DOHH2 (cell line): ENCODE data around the gene CTIF.

ENCODE experiments used
- H3F3A ChIP-seq: fragments of 200-600 bp; sonication (generic), shearing (Covaris generic); 2 replicates; pipeline ENCODE4 v1.6.0; 2016; ENCODE audit warnings: antibody characterized with exemption, mild to moderate bottlenecking; ENCODE audit not compliant: control insufficient read depth, insufficient read depth
- H3K27ac ChIP-seq: fragments of 200-600 bp; sonication (generic); 2 replicates; pipeline ENCODE4 v1.5.1; 2014; ENCODE audit warnings: low read depth, mild to moderate bottlenecking, low read length, moderate library complexity
- H3K27me3 ChIP-seq: fragments of 200-600 bp; sonication (generic); 2 replicates; pipeline ENCODE4 v1.6.1; 2014; ENCODE audit warnings: mild to moderate bottlenecking, low read length, mixed read lengths; ENCODE audit not compliant: control insufficient read depth
- H3K36me3 ChIP-seq: fragments of 200-600 bp; sonication (generic); 2 replicates; pipeline ENCODE4 v1.6.1; 2014; ENCODE audit warnings: mild to moderate bottlenecking, low read length, moderate library complexity, mixed read lengths; ENCODE audit not compliant: control insufficient read depth
- H3K4me1 ChIP-seq: fragments of 200-600 bp; sonication (generic); 2 replicates; pipeline ENCODE4 v1.6.1; 2014; ENCODE audit warnings: mild to moderate bottlenecking, low read length, mixed read lengths; ENCODE audit not compliant: control insufficient read depth
- H3K4me2 ChIP-seq: fragments of 200-600 bp; sonication (generic); 2 replicates; pipeline ENCODE4 v1.6.0; 2014; ENCODE audit warnings: mild to moderate bottlenecking, low read length, moderate library complexity
- H3K4me3 ChIP-seq: fragments of 200-600 bp; sonication (generic); 2 replicates; pipeline ENCODE4 v1.5.1; 2014; ENCODE audit warnings: mild to moderate bottlenecking, low read length, mixed read lengths
- H3K79me2 ChIP-seq: fragments of 200-600 bp; sonication (generic); 2 replicates; pipeline ENCODE4 v1.6.1; 2014; ENCODE audit warnings: mild to moderate bottlenecking, low read length, mixed read lengths; ENCODE audit not compliant: control insufficient read depth
- H3K9me2 ChIP-seq: fragments of 200-600 bp; sonication (generic); replicated peaks from 2 replicates; pipeline ENCODE4 v1.6.1; 2014; ENCODE audit warnings: mild to moderate bottlenecking, low read length, mixed read lengths; ENCODE audit not compliant: control insufficient read depth
- H3K9me3 ChIP-seq: fragments of 200-600 bp; sonication (generic); 2 replicates; pipeline ENCODE4 v1.6.1; 2014; ENCODE audit warnings: antibody characterized with exemption, low read length, mixed read lengths; ENCODE audit not compliant: control insufficient read depth, insufficient read depth
- H4K20me1 ChIP-seq: fragments of 200-600 bp; sonication (generic); 2 replicates; pipeline ENCODE4 v1.6.0; 2014; ENCODE audit warnings: low read depth, mild to moderate bottlenecking, antibody characterized with exemption, low read length, moderate library complexity; ENCODE audit not compliant: control insufficient read depth, insufficient read depth
- CTCF ChIP-seq: fragments of 200-600 bp; sonication (generic); IDR thresholded peaks from one replicate; pipeline ENCODE4 v1.5.1; 2014; ENCODE audit warnings: antibody characterized with exemption, mild to moderate bottlenecking, low read depth, low read length; ENCODE audit not compliant: poor library complexity, severe bottlenecking
- EZH2phosphoT487 ChIP-seq: fragments of 200-600 bp; sonication (generic); IDR thresholded peaks from 2 replicates; pipeline ENCODE4 v1.6.1; 2017; ENCODE audit warnings: borderline replicate concordance, mild to moderate bottlenecking, antibody characterized with exemption, low read length, moderate library complexity, mixed read lengths

The CTIF gene

DNA sequence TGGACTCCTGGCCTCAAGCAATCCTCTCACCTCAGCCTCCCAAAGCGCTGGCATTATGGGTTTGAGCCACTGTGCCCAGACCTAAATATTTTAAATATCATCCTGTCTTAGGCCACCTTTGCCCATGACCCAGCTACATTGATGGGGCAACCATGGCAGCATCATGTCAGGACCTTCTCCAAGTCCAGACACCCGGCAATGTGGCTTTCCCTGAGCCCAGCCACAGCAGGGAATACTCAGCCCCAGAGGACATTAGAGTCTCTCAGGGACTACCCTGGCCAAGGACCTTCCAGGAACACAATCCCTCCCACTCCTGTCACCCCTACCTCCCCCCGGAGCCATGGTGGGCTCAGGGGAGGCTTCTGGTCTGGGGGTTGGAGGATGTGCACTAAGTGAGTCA, 339.1 kb downstream of the CTIF start:
- H3K27ac ChIP-seq, result no peak overlapping the region
- TF ChIP-seq EZH2phosphoT487, result no peak
- TF ChIP-seq CTCF, result no peak
- H3K4me2 ChIP-seq, result no peak overlapping the region
- no peaks in the 10 kb centered on the region for H3F3A ChIP-seq
- H3K4me3 ChIP-seq, result no peak overlapping the region
- no peaks in the 10 kb centered on the region for H3K9me3 ChIP-seq
- no peaks in the 10 kb centered on the region for H3K9me2 ChIP-seq
- no peaks in the 10 kb centered on the region for H3K79me2 ChIP-seq
- H4K20me1 ChIP-seq, result no peaks in the 10 kb centered on the region
- H3K4me1 ChIP-seq, result no peaks in the 10 kb centered on the region
- 0 out of 2 replicates have a peak, but pooled peaks cover 3% of the 10 kb centered on the region for H3K27me3 ChIP-seq
- H3K36me3 ChIP-seq, result no peaks in the 10 kb centered on the region

DNA sequence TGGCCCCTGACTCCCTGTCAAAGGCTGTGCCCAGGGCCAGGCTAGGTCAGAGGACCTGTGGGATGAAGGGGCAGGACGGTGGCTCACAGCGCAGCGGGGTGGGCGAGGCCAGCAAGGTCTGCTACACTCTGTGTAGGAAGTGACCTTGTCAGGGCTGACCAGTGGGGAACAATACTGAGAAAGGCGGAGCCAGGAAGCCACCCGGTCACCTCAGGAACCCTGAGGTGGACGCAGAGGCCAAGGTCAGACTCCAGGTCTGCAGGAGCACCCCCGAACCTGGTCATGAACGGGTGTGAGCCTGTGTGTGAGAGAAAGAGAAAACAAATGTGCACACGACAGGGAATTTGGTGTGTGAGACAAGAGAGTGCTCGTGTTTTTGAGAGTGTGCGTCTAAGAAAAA, 339.6 kb downstream of the CTIF start:
- Histone ChIP-seq H3K4me1 (no peaks in the 10 kb centered on the region), H3K79me2 (no peaks in the 10 kb centered on the region), H3K9me2 (no peaks in the 10 kb centered on the region), H3K36me3 (no peaks in the 10 kb centered on the region), H3K27me3 (no peaks in the 10 kb centered on the region), H3K27ac (no peak overlapping the region), H3K4me3 (no peak overlapping the region), H4K20me1 (no peaks in the 10 kb centered on the region), H3K9me3 (no peaks in the 10 kb centered on the region), H3K4me2 (no peak overlapping the region), H3F3A (no peaks in the 10 kb centered on the region)
- no peak for TF ChIP-seq CTCF

- H3K27me3 ChIP-seq, result no peaks in the 10 kb centered on the region
- H3K9me3 ChIP-seq, result no peaks in the 10 kb centered on the region
- TF ChIP-seq EZH2phosphoT487, result no peak
- no peak overlapping the region for H3K27ac ChIP-seq
- no peaks in the 10 kb centered on the region for H3F3A ChIP-seq
- no peaks in the 10 kb centered on the region for H3K36me3 ChIP-seq
- no peaks in the 10 kb centered on the region for H3K79me2 ChIP-seq
- no peak overlapping the region for H3K4me3 ChIP-seq
- no peak overlapping the region for H3K4me2 ChIP-seq
- H4K20me1 ChIP-seq, result no peaks in the 10 kb centered on the region
- no peaks in the 10 kb centered on the region for H3K9me2 ChIP-seq
- no peaks in the 10 kb centered on the region for H3K4me1 ChIP-seq
Observed at GRCh38 chr18:48879008-48879431, 340.2 kb downstream of the CTIF start.

DNA sequence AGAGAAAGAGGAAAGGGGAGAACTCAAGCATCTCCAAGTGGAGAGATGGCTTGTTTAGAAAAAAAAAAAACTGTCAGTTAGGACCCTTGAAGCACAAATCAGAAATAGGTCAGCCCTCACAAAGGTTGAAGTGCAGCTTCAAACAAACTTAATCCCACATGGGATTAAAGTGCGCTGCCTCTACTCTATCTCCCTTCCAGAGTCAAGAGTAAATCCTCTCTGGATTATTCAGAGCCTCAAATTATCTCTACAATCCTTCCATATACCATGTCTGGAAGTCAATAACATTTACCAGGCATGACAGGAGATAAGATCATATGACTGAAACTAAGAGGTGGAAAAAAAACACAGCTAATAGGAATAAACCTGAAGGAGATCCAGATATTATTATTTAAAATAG, 342.1 kb downstream of the CTIF start:
- Histone ChIP-seq H3K9me3 (no peaks in the 10 kb centered on the region), H3F3A (no peaks in the 10 kb centered on the region), H3K79me2 (no peaks in the 10 kb centered on the region), H3K9me2 (no peaks in the 10 kb centered on the region), H3K36me3 (no peaks in the 10 kb centered on the region), H3K4me3 (no peak overlapping the region), H3K27me3 (no peaks in the 10 kb centered on the region), H4K20me1 (no peaks in the 10 kb centered on the region), H3K27ac (no peak overlapping the region), H3K4me1 (no peaks in the 10 kb centered on the region), H3K4me2 (no peak overlapping the region)
- TF ChIP-seq EZH2phosphoT487 (no peak), CTCF (no peak)
